SKM-1 (cell line): ENCODE data around the gene ADAP1.

Experiments used
- DNase-seq: peaks from one replicate; lab custom pipeline; 2025; ENCODE audit not compliant: unreplicated experiment; lab: John Stamatoyannopoulos, UW

Gene ADAP1

GRCh38 chr7:896346-897075, 58.0 kb downstream of the ADAP1 start:
- no peak for DNase-seq

GRCh38 chr7:895451-896052, 58.9 kb downstream of the ADAP1 start:
- DNase-seq = no peak

GRCh38 chr7:894927-895450, 59.5 kb downstream of the ADAP1 start:
- no peak for DNase-seq

- no peak for DNase-seq
These were observed 60.2 kb downstream of the ADAP1 start for GRCh38 chr7:894164-894867.

- DNase-seq = no peak
These were observed 60.8 kb downstream of the ADAP1 start for GRCh38 chr7:893686-894085.

GRCh38 chr7:892648-893593, 61.6 kb downstream of the ADAP1 start:
- no peak for DNase-seq

- no peak for DNase-seq
These were observed 62.7 kb downstream of the ADAP1 start for GRCh38 chr7:891805-892204.

GRCh38 chr7:891291-891690, 63.2 kb downstream of the ADAP1 start:
- no peak for DNase-seq

- DNase-seq = no peak
These were observed 63.6 kb downstream of the ADAP1 start for GRCh38 chr7:890868-891267.

GRCh38 chr7:889391-889790, 65.1 kb downstream of the ADAP1 start:
- DNase-seq = no peak

- DNase-seq = no peak
These were observed 65.5 kb downstream of the ADAP1 start for GRCh38 chr7:889025-889390.

- DNase-seq = no peak
These were observed 66.1 kb downstream of the ADAP1 start for GRCh38 chr7:888081-889024.

- no peak for DNase-seq
These were observed 67.0 kb downstream of the ADAP1 start for GRCh38 chr7:887488-887820.

GRCh38 chr7:886626-887487, 67.6 kb downstream of the ADAP1 start:
- no peak for DNase-seq

- no peak for DNase-seq
These were observed 68.4 kb downstream of the ADAP1 start for GRCh38 chr7:885893-886625.

- DNase-seq = no peak
These were observed 69.1 kb downstream of the ADAP1 start for GRCh38 chr7:885261-885892.

GRCh38 chr7:884191-885003, 70.1 kb downstream of the ADAP1 start:
- no peak for DNase-seq
